ENCODE data around the gene FMOD.

FMOD gene

DNA sequence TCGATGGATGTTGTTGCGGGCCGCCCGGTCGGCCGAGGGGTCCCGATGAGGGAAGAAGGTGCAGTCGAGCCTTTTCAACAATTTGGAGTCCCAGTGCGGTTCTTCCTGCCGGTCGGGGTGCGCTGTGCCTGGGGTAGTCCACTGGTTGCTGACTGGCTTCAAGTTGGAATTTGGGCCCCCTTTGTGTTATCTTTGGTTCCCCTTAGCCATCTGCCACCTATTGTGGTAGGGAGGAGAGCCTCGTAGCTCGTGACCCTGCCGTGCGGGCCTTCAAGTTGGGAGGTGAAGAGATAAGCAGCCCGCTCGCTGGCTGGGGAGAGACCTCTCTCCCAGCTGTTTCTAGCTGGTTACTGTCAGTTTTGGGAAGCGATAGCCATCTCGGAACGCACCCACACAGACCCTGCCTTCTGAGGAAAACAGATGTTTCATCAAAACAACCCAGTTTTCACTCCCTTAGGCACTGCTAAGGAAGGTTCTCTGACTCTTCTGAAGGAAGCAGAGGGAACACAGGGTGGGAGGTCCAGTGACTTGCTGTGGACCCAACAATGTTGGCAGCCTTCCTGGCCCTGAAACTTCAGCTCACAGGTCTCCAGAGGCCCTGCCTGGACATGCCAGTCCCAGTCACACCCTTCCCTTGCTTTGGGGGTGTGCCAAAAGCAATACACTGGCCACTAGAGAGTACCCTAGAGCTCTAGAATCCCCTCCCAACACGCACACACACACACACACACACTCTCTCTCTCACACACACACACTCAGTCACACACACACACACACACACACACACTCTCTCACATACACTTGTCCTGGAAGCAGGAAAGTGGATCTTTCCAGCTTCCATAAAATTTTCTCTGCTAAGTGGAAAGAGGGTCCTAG, 44.6 kb downstream of the FMOD start (continued):
- TF ChIP-seq ZNF48 (tag by site-specific recombination; IDR thresholded peaks at IDR 0.05) (no peak), ZNF514 (tag by site-specific recombination; IDR thresholded peaks at IDR 0.05) (peak; percentile 92; the same call in 1 of the 2 replicates), ZNF510 (tag by site-specific recombination; IDR thresholded peaks at IDR 0.05; ENCODE audit: insufficient replicate concordance) (no peak), ZNF624 (tag by site-specific recombination; IDR thresholded peaks at IDR 0.05) (peak; percentile 84; the same call in 1 of the 2 replicates), BCL11A (tag by site-specific recombination; IDR thresholded peaks at IDR 0.05; ENCODE audit: low read depth) (no peak), ZNF239 (tag by site-specific recombination; IDR thresholded peaks at IDR 0.05) (no peak), ZNF792 (tag by site-specific recombination; IDR thresholded peaks at IDR 0.05) (peak; percentile 92), YY1 (tag by site-specific recombination; IDR thresholded peaks at IDR 0.05) (no peak), OSR2 (tag by site-specific recombination; IDR thresholded peaks at IDR 0.05) (no peak), ZNF211 (tag by site-specific recombination; IDR thresholded peaks at IDR 0.05; ENCODE audit: low read depth) (no peak), MEIS1 (CRISPR knock-in tag; IDR thresholded peaks at IDR 0.05; ENCODE audit: borderline replicate concordance) (no peak), PRDM1 (tag by site-specific recombination; IDR thresholded peaks at IDR 0.05) (peak; percentile 97), MZF1 (tag by site-specific recombination; IDR thresholded peaks at IDR 0.05; ENCODE audit: borderline replicate concordance) (peak; percentile 96), ZFHX2 (tag by site-specific recombination; conservative IDR thresholded peaks at IDR 0.05) (peak; percentile 52), HOXD13 (CRISPR knock-in tag; IDR thresholded peaks at IDR 0.05; ENCODE audit: borderline replicate concordance) (no peak), KLF8 (tag by site-specific recombination; IDR thresholded peaks at IDR 0.05) (peak; percentile 79; the same call in 1 of the 2 replicates), ZNF660 (tag by site-specific recombination; IDR thresholded peaks at IDR 0.05) (no peak), ZBTB48 (tag by site-specific recombination; IDR thresholded peaks at IDR 0.05) (peak; percentile 98), REPIN1 (tag by site-specific recombination; IDR thresholded peaks at IDR 0.05; ENCODE audit: low read depth) (peak; percentile 45; the same call in 1 of the 2 replicates), ZNF292 (tag by site-specific recombination; IDR thresholded peaks at IDR 0.05; ENCODE audit: borderline replicate concordance, low read depth) (no peak), ZSCAN23 (tag by site-specific recombination; IDR thresholded peaks at IDR 0.05) (peak; percentile 61; the same call in 1 of the 2 replicates)
- TF ChIP-seq, protein P1, sequence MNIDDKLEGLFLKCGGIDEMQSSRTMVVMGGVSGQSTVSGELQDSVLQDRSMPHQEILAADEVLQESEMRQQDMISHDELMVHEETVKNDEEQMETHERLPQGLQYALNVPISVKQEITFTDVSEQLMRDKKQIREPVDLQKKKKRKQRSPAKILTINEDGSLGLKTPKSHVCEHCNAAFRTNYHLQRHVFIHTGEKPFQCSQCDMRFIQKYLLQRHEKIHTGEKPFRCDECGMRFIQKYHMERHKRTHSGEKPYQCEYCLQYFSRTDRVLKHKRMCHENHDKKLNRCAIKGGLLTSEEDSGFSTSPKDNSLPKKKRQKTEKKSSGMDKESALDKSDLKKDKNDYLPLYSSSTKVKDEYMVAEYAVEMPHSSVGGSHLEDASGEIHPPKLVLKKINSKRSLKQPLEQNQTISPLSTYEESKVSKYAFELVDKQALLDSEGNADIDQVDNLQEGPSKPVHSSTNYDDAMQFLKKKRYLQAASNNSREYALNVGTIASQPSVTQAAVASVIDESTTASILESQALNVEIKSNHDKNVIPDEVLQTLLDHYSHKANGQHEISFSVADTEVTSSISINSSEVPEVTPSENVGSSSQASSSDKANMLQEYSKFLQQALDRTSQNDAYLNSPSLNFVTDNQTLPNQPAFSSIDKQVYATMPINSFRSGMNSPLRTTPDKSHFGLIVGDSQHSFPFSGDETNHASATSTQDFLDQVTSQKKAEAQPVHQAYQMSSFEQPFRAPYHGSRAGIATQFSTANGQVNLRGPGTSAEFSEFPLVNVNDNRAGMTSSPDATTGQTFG (tag by site-specific recombination; IDR thresholded peaks at IDR 0.05; ENCODE audit: borderline replicate concordance), result peak; percentile 62; the same call in 1 of the 2 replicates
- TF ChIP-seq, protein P2, sequence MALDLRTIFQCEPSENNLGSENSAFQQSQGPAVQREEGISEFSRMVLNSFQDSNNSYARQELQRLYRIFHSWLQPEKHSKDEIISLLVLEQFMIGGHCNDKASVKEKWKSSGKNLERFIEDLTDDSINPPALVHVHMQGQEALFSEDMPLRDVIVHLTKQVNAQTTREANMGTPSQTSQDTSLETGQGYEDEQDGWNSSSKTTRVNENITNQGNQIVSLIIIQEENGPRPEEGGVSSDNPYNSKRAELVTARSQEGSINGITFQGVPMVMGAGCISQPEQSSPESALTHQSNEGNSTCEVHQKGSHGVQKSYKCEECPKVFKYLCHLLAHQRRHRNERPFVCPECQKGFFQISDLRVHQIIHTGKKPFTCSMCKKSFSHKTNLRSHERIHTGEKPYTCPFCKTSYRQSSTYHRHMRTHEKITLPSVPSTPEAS (tag by site-specific recombination; IDR thresholded peaks at IDR 0.05), result peak; percentile 99
- TF ChIP-seq, protein P3, sequence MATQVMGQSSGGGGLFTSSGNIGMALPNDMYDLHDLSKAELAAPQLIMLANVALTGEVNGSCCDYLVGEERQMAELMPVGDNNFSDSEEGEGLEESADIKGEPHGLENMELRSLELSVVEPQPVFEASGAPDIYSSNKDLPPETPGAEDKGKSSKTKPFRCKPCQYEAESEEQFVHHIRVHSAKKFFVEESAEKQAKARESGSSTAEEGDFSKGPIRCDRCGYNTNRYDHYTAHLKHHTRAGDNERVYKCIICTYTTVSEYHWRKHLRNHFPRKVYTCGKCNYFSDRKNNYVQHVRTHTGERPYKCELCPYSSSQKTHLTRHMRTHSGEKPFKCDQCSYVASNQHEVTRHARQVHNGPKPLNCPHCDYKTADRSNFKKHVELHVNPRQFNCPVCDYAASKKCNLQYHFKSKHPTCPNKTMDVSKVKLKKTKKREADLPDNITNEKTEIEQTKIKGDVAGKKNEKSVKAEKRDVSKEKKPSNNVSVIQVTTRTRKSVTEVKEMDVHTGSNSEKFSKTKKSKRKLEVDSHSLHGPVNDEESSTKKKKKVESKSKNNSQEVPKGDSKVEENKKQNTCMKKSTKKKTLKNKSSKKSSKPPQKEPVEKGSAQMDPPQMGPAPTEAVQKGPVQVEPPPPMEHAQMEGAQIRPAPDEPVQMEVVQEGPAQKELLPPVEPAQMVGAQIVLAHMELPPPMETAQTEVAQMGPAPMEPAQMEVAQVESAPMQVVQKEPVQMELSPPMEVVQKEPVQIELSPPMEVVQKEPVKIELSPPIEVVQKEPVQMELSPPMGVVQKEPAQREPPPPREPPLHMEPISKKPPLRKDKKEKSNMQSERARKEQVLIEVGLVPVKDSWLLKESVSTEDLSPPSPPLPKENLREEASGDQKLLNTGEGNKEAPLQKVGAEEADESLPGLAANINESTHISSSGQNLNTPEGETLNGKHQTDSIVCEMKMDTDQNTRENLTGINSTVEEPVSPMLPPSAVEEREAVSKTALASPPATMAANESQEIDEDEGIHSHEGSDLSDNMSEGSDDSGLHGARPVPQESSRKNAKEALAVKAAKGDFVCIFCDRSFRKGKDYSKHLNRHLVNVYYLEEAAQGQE (tag by site-specific recombination; IDR thresholded peaks at IDR 0.05), result 0 out of 2 replicates have a peak, but pooled peaks have one; percentile 42
- TF ChIP-seq, protein P4, sequence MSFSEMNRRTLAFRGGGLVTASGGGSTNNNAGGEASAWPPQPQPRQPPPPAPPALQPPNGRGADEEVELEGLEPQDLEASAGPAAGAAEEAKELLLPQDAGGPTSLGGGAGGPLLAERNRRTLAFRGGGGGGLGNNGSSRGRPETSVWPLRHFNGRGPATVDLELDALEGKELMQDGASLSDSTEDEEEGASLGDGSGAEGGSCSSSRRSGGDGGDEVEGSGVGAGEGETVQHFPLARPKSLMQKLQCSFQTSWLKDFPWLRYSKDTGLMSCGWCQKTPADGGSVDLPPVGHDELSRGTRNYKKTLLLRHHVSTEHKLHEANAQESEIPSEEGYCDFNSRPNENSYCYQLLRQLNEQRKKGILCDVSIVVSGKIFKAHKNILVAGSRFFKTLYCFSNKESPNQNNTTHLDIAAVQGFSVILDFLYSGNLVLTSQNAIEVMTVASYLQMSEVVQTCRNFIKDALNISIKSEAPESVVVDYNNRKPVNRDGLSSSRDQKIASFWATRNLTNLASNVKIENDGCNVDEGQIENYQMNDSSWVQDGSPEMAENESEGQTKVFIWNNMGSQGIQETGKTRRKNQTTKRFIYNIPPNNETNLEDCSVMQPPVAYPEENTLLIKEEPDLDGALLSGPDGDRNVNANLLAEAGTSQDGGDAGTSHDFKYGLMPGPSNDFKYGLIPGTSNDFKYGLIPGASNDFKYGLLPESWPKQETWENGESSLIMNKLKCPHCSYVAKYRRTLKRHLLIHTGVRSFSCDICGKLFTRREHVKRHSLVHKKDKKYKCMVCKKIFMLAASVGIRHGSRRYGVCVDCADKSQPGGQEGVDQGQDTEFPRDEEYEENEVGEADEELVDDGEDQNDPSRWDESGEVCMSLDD (tag by site-specific recombination; IDR thresholded peaks at IDR 0.05), result peak; percentile 59; the same call in 1 of the 2 replicates
- TF ChIP-seq, protein P5, sequence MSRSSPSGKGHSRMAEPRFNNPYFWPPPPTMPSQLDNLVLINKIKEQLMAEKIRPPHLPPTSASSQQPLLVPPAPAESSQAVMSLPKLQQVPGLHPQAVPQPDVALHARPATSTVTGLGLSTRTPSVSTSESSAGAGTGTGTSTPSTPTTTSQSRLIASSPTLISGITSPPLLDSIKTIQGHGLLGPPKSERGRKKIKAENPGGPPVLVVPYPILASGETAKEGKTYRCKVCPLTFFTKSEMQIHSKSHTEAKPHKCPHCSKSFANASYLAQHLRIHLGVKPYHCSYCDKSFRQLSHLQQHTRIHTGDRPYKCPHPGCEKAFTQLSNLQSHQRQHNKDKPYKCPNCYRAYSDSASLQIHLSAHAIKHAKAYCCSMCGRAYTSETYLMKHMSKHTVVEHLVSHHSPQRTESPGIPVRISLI (tag by site-specific recombination; IDR thresholded peaks at IDR 0.05), result no peak
- TF ChIP-seq, protein P6, sequence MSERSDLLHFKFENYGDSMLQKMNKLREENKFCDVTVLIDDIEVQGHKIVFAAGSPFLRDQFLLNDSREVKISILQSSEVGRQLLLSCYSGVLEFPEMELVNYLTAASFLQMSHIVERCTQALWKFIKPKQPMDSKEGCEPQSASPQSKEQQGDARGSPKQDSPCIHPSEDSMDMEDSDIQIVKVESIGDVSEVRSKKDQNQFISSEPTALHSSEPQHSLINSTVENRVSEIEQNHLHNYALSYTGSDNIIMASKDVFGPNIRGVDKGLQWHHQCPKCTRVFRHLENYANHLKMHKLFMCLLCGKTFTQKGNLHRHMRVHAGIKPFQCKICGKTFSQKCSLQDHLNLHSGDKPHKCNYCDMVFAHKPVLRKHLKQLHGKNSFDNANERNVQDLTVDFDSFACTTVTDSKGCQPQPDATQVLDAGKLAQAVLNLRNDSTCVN (tag by site-specific recombination; optimal IDR thresholded peaks at IDR 0.05), result no peak
